AG09309 (cell line): Measurements from ENCODE around the gene USH1G.

ENCODE experiments used
- DNase-seq: peaks from one replicate; pipeline ENCODE4 v3.0.0-alpha.2; 2010; ENCODE audit warnings: low read depth
- H3K4me3 ChIP-seq: 2 replicates; pipeline ENCODE4 v1.5.1; 2011; ENCODE audit warnings: mild to moderate bottlenecking, low read depth, low read length, moderate library complexity; ENCODE audit not compliant: control insufficient read depth
- CTCF ChIP-seq: IDR thresholded peaks from 2 replicates; pipeline ENCODE4 v1.5.1; 2011; ENCODE audit warnings: mild to moderate bottlenecking, low read depth, low read length, inconsistent platforms; ENCODE audit not compliant: insufficient read depth, control insufficient read depth; ENCODE audit errors: missing control alignments

USH1G gene

GRCh38 chr17:74879308-74879707, 43.7 kb downstream of the USH1G start:
- DNase-seq, result no peak
- no peak for TF ChIP-seq CTCF
- H3K4me3 ChIP-seq, result no peak overlapping the region

GRCh38 chr17:74878658-74879057, 44.4 kb downstream of the USH1G start:
- no peak for DNase-seq
- no peak overlapping the region for H3K4me3 ChIP-seq
- TF ChIP-seq CTCF, result no peak

DNA sequence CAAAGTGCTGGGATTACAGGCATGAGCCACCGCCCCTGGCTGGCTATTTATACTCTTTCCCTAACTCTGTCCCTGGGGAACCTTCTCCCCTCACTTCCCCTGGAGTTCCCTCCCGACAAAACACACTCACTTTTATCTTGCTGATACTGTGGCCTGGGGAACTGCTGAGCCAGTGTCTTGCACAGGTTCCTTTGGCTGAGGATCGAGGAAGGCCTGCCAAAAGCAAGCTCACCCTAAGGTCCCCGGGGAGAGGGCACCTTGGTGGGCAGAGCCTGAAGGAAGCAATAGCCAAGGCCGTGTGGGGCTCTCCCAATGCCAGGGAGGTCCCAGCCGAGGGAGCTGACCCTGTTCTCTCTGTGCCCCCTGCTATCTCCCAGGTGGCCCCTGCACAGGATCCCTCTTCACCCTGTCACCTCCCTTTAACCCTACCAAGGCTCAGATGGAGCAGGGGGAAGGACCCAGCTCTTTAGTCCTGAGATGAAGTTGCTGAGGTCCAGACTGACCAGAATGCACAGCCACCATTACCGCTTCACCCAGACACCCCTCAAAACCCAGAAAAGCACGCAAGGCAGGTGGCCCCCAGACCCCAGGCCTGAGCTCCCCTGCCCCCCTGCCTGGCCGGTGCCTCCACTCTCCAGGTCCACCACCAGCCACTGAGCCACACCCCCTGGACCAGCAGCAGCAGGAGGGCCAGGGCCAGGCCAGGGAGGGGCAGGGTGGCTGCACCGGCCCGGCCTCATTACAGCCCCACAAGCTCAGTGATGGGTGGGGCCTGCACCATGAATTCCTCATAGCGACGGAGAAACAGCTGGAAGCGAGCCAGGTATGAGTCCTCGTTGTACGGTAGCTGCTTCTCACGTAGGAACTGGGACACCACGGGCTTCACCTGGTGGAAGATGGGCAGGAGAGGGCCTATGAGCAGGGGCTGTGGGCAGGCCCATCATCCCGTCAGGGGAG, 45.2 kb downstream of the USH1G start:
- H3K4me3 ChIP-seq, result no peak overlapping the region
- no peak for TF ChIP-seq CTCF
- DNase-seq, result no peak

DNA sequence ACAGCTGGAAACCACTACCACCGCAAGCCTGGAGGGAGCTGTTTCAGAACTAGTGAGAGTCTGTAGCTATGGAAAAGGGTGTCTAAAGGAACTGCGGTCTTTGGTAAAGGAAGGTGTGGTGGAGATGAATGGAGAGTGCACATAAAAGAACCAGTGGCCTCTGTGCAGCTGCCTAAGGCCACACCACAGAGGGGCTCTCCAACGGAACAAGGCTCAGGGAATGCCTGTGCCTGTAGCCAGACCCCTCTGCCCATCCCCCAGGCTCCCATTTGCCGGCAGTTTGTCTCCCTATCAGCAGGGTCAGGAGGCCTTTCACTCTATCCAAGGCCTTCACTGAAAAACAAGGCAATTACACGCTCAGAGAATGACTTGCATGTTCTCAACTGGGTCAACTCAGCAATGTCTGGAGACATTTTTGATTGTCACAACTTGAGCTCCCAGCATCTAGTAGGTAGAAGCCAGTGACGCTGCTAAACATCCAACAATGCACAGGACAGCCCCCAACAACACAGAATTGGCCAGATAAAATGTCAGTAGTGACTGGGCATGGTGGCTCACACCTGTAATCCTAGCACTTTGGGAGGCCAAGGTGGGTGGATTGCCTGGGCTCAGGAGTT, 47.0 kb downstream of the USH1G start:
- H3K4me3 ChIP-seq, result no peak overlapping the region
- TF ChIP-seq CTCF, result no peak
- DNase-seq, result no peak

GRCh38 chr17:74875155-74875976, 47.7 kb downstream of the USH1G start:
- TF ChIP-seq CTCF, result no peak
- DNase-seq, result no peak
- H3K4me3 ChIP-seq, result no peak overlapping the region

GRCh38 chr17:74874615-74875037, 48.4 kb downstream of the USH1G start:
- no peak overlapping the region for H3K4me3 ChIP-seq
- TF ChIP-seq CTCF, result no peak

More at GRCh38 chr17:74874615-74875037, 48.4 kb downstream of the USH1G start:
- no peak for DNase-seq
